LNCAP (cell line): Measurements from ENCODE around the gene NTHL1.

Experiments
- TF ChIP-seq, protein P1 (sequence below): fragments of 450-650 bp; IDR thresholded peaks from 2 replicates; pipeline ENCODE4 v1.5.1; 2017; ENCODE audit warnings: mild to moderate bottlenecking

NTHL1 gene

DNA sequence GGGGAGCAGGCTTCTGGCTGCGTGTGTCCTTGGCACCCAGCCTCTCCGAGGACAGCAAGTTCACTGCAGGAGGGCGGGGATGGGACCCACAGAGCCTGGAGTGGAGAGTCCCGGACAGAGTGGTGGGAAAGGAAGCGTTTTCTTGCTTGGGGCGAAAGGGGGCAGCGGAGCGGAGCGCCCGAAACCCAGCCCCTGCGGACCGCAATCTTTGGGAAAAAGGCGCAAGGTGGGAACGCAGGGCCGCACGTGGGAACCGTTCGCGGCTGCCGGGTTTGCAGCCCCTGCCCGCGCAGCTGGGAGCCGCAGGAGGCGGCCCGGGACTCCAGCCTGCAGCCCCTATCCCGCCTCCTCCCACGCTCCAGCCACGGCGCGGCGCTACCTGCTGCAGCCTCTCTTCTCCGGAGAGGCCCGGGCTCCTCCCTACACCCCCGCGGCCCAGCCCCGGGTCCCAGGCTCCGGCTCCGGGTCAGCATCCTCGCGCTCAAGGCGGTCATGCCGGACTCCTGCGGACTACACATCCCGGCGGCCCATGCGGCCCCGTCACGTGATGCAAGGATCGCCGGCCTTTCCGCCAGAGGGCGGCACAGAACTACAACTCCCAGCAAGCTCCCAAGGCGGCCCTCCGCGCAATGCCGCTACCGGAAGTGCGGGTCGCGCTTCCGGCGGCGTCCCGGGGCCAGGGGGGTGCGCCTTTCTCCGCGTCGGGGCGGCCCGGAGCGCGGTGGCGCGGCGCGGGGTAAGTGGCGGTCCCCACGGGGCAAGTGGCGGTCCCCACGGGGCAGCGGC is at the start of gene NTHL1, which contains the start of gene TSC2:
NTHL1 (minus strand) TSS at position 505 of the 786 bp plus-strand sequence; CDS start at position 494, 11 bp downstream.
TSC2 (plus strand) TSS at position 656 of the 786 bp plus-strand sequence. CDS start 631 bp downstream, outside the sequence.
- TF ChIP-seq, protein P1, sequence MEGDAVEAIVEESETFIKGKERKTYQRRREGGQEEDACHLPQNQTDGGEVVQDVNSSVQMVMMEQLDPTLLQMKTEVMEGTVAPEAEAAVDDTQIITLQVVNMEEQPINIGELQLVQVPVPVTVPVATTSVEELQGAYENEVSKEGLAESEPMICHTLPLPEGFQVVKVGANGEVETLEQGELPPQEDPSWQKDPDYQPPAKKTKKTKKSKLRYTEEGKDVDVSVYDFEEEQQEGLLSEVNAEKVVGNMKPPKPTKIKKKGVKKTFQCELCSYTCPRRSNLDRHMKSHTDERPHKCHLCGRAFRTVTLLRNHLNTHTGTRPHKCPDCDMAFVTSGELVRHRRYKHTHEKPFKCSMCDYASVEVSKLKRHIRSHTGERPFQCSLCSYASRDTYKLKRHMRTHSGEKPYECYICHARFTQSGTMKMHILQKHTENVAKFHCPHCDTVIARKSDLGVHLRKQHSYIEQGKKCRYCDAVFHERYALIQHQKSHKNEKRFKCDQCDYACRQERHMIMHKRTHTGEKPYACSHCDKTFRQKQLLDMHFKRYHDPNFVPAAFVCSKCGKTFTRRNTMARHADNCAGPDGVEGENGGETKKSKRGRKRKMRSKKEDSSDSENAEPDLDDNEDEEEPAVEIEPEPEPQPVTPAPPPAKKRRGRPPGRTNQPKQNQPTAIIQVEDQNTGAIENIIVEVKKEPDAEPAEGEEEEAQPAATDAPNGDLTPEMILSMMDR: no peak; the same call in 1 of the 2 replicates

DNA sequence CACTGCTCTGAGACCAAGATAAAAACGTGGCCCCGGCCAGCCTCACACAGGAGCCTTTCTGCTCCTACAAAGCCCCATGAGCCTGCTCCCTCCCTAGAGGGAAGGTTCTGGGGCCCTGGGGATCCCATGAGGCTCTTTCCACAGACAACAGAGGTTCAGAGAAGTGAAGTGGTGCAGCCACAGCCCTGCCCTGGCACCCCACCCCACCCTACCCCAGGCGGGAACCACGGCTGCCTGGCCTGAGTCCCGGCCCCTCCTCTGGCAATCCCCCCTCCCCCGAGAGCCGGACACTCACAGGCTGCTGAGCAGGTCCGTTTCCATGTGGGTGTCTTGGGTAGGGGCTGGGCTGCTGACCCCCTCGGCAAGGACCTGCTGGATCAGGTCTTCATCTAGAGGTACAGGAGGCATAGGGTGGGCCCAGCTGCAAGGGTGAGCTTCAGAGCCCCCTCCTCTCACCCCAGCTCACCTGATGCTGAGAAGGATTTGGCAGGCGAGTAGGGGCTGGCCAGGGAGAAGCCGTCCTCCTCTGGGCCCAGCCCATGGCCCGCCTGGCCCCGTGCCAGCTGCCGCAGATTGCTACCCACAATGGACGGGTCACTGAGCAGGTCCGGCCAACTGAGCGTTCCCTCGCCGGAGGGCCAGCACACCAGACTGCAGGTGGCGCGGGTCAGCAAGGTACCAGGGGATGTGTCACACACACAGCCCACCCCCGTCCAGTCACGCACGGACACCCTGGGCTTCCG is 49.4 kb upstream of the NTHL1 start:
- TF ChIP-seq, protein P1: no peak

DNA sequence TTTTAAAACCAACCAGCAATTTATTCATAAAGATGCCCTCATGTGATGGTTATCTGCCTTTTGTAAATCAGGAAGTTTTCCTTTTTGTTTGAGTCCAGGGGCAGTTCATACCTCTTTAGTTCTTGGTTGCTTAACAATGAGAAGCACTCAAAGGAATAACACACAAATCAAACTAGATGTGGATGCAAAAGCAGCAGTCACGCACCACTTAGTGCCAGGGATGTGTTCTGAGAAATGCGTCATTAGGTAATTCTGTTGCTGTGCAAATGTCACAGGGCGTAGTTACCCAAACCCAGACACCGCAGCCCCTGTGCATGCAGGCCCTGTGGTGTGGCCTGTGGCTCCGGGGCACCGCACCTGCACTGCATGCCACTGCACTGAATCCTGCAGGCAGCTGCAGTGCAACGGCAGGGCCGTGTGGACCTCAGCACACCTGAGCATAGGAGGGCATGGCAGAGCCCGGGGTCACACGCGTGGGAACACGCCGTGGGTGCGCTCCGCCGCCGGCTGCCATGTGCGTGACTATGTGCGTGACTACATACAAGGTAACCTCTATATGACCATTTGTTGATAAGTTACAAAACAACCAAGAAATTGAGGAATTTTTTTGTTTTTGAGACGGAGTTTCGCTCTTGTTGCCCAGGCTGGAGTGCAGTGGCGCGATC is 48.4 kb upstream of the NTHL1 start:
- TF ChIP-seq, protein P1: no peak

DNA sequence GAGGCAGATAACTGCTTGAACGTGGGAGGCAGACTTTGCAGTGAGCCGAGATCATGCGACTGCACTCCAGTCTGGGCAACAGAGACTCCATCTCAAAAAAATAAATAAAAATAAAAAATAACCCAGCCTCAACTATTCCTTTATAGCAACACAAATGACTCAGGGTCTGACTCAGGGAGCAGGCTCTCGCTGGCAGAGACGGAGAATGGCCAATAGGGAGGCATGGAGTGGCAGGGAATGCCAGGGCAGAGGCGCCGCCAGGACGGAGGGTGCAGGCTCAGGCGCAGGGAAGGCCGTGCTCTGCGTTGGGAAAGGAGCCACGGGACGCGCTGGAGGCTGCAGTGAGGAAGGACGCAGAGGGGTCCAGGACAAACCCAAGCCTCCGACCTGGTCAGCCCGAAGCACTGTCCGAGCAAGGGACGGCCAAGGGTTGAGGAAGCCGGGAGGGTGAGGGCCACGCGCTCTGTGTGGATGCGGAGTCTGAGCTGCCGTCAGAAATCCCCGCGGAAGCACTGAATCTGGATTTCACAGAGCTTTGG is 47.8 kb upstream of the NTHL1 start:
- TF ChIP-seq, protein P1: no peak

DNA sequence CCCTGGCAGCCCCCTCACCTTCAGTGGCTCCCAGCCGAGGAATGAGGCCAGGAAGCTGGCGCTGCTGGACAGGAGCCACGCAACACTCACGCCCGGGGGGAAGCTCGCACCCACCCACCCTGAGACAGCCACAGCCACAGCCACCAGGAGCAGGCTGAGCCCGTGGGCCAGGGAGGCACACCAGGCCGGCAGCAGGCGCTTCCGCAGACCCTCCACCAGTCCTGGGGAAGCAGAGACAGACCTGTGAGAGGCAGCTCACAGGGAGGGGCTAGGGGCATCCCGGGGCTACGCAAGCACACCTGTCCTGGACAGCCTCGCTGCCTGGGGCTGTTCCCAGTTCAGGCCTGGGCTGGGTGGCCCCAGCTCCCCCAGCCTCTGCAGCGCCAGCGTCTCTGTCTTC is 46.2 kb upstream of the NTHL1 start:
- TF ChIP-seq, protein P1: no peak

DNA sequence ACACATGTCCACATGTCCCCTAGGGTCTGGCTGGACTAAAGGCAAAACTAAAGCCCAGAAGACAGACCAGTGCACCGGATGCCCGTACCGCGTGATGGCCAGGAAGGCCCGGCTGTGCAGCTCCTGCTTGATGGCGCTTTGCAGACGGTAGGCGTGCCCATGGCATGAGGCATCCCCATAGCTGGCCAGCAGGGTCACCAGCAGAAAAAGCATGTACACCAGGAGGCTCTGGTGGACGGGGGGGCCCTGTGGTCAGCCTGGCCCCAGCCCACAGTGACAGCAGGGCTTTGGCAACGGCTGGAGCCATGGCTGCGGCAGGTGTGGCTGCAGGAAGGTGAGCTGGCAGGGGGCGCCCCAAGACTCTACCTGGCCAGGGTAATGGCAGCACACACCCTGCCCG is 45.2 kb upstream of the NTHL1 start:
- TF ChIP-seq, protein P1: no peak

DNA sequence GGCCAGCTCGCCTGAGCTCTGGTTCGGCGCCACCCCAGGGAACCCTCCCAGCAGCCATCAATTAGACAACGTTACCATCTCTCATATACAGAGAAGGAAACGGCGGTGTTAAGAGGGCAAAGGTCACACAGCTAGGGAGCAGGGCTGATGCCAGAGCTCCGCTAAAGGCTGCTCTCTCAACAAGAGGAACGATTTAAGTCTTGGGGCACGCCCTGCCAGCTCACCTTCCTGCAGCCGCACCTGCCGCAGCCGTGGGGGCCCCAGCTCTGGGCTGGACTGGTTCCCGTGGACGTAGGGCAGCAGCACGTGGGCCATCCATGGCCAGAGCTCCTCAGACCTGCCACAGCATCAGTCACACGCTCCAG is 44.6 kb upstream of the NTHL1 start:
- TF ChIP-seq, protein P1: no peak
